IMR-90 (cell line): ENCODE results near the gene COL23A1. TPM values are rescaled to one million over a fixed set of nuclear protein-coding genes. Genes with fewer than 3 reads are reported as not detected.

Experiments
- ATAC-seq: fragments of 200-7000 bp; cut with Tn5 transposase; 2 replicates; pipeline ENCODE4 v1.9.1; 2020; ENCODE audit warnings: low read depth, mild to moderate bottlenecking, moderate library complexity
- BruUV-seq: library from RNA; stranded (reverse); fragments of 400-500 nt; replicated peaks from 2 replicates; lab custom pipeline; 2021; lab: Mats Ljungman, UMichigan
- CTCF ChIA-PET: fragments of 300-600 bp; formaldehyde crosslinking; extraction: SDS; loops from one replicate; lab custom pipeline; 2021; ENCODE audit warnings: antibody characterized with exemption; lab: Yijun Ruan, JAX
- POLR2A ChIA-PET: fragments of 300-600 bp; sonication (Branson Sonifier 250); formaldehyde crosslinking; loops from one replicate; lab custom pipeline; 2022; ENCODE audit warnings: antibody characterized with exemption; ENCODE audit not compliant: unreplicated experiment; lab: Charles Lee
- DNase-seq: peaks from one replicate; pipeline ENCODE4 v3.0.0; 2013
- H2AFZ ChIP-seq: replicated peaks from 2 replicates; pipeline ENCODE3; 2013; ENCODE audit warnings: low read length, mild to moderate bottlenecking; ENCODE audit not compliant: poor library complexity
- H2AK5ac ChIP-seq: 2 replicates; pipeline ENCODE4 v1.6.1; 2013; ENCODE audit warnings: low read depth, low read length, inconsistent platforms
- H2AK9ac ChIP-seq: replicated peaks from 2 replicates; pipeline ENCODE3; 2013; ENCODE audit warnings: mild to moderate bottlenecking, low read depth, low read length, moderate library complexity; ENCODE audit not compliant: poor library complexity
- H2BK120ac ChIP-seq: 2 replicates; pipeline ENCODE4 v1.6.1; 2013; ENCODE audit warnings: low read depth, low read length, inconsistent platforms
- H2BK15ac ChIP-seq: 3 replicates; pipeline ENCODE4 v1.6.1; 2013; ENCODE audit warnings: low read depth, low read length, inconsistent platforms
- H2BK20ac ChIP-seq: 2 replicates; pipeline ENCODE4 v1.6.1; 2013; ENCODE audit warnings: low read depth, mild to moderate bottlenecking, inconsistent platforms, low read length, moderate library complexity
- H2BK5ac ChIP-seq: 2 replicates; pipeline ENCODE4 v1.6.1; 2013; ENCODE audit warnings: mild to moderate bottlenecking, low read depth, low read length, inconsistent platforms; ENCODE audit not compliant: poor library complexity, severe bottlenecking
- H3K14ac ChIP-seq: replicated peaks from 2 replicates; pipeline ENCODE4 v1.6.1; 2013; ENCODE audit warnings: low read depth, low read length, inconsistent platforms
- H3K18ac ChIP-seq: 2 replicates; pipeline ENCODE4 v1.6.1; 2013; ENCODE audit warnings: low read depth, low read length, control low read depth
- H3K23ac ChIP-seq: 2 replicates; pipeline ENCODE4 v1.6.1; 2013; ENCODE audit warnings: low read depth, low read length, inconsistent platforms
- H3K27ac ChIP-seq: 2 replicates; pipeline ENCODE4 v1.5.1; 2013; ENCODE audit warnings: mild to moderate bottlenecking, control low read depth, low read length; ENCODE audit not compliant: insufficient read depth
- H3K27me3 ChIP-seq: 2 replicates; pipeline ENCODE4 v1.6.1; 2013; ENCODE audit warnings: low read length; ENCODE audit not compliant: control insufficient read depth, insufficient read depth
- H3K36me3 ChIP-seq: 2 replicates; pipeline ENCODE4 v1.6.1; 2013; ENCODE audit warnings: low read length, mixed read lengths; ENCODE audit not compliant: control insufficient read depth, insufficient read depth
- H3K4ac ChIP-seq: 2 replicates; pipeline ENCODE4 v1.6.1; 2013; ENCODE audit warnings: low read depth, low read length, inconsistent platforms
- H3K4me1 ChIP-seq: 2 replicates; pipeline ENCODE4 v1.6.1; 2013; ENCODE audit warnings: low read length, mixed read lengths; ENCODE audit not compliant: control insufficient read depth, insufficient read depth
- H3K4me2 ChIP-seq: 2 replicates; pipeline ENCODE4 v1.6.1; 2013; ENCODE audit warnings: low read depth, mild to moderate bottlenecking, control low read depth, low read length, moderate library complexity
- H3K4me3 ChIP-seq: 2 replicates; pipeline ENCODE4 v1.5.1; 2013; ENCODE audit warnings: low read depth, mild to moderate bottlenecking, control low read depth, low read length, moderate library complexity; ENCODE audit not compliant: insufficient read depth
- H3K56ac ChIP-seq: 2 replicates; pipeline ENCODE4 v1.6.1; 2013; ENCODE audit warnings: low read length, inconsistent platforms; ENCODE audit not compliant: insufficient read depth; ENCODE audit errors: extremely low read depth
- H3K79me1 ChIP-seq, 2 experiments: 2 replicates each; pipeline ENCODE4 v1.6.1; 2013; ENCODE audit warnings: low read length in 2 of 2, inconsistent platforms in 1 of 2, low read depth in 1 of 2
- H3K9ac ChIP-seq: 2 replicates; pipeline ENCODE4 v1.6.1; 2013; ENCODE audit warnings: low read depth, low read length, control low read depth
- H3K9me1 ChIP-seq: 2 replicates; pipeline ENCODE4 v1.6.1; 2013; ENCODE audit warnings: low read length, inconsistent platforms; ENCODE audit not compliant: insufficient read depth
- H3K9me3 ChIP-seq: 2 replicates; pipeline ENCODE4 v1.6.1; 2013; ENCODE audit warnings: low read length; ENCODE audit not compliant: control insufficient read depth, insufficient read depth
- H4K20me1 ChIP-seq: 2 replicates; pipeline ENCODE4 v1.6.1; 2013; ENCODE audit warnings: low read length, inconsistent platforms; ENCODE audit not compliant: insufficient read depth
- H4K5ac ChIP-seq: 2 replicates; pipeline ENCODE4 v1.6.1; 2013; ENCODE audit warnings: mild to moderate bottlenecking, low read depth, low read length, control low read depth
- H4K8ac ChIP-seq, 2 experiments: 2 replicates each; pipeline ENCODE4 v1.6.1; 2013; ENCODE audit warnings: low read depth in 2 of 2, low read length in 2 of 2, control low read depth in 1 of 2, inconsistent platforms in 1 of 2
- H4K91ac ChIP-seq: 2 replicates; pipeline ENCODE4 v1.6.1; 2013; ENCODE audit warnings: low read depth, low read length, inconsistent platforms; ENCODE audit not compliant: insufficient read depth
- CEBPB ChIP-seq: IDR thresholded peaks from 2 replicates; pipeline ENCODE4 v1.6.1; 2012; ENCODE audit warnings: low read depth, low read length, improper control_type of control experiment
- CHD1 ChIP-seq: IDR thresholded peaks from 2 replicates; pipeline ENCODE4 v1.6.1; 2012; ENCODE audit warnings: low read depth, low read length, improper control_type of control experiment
- FOS ChIP-seq: fragments of 150-350 bp; IDR thresholded peaks from 2 replicates; pipeline ENCODE4 v1.6.1; 2016; ENCODE audit warnings: low read depth, low read length
- MAFK ChIP-seq: IDR thresholded peaks from 2 replicates; pipeline ENCODE4 v1.6.1; 2012; ENCODE audit warnings: low read depth, low read length, improper control_type of control experiment
- MAZ ChIP-seq: IDR thresholded peaks from 2 replicates; pipeline ENCODE4 v1.6.1; 2012; ENCODE audit warnings: low read depth, mild to moderate bottlenecking, low read length, improper control_type of control experiment, moderate library complexity, borderline replicate concordance
- MXI1 ChIP-seq: IDR thresholded peaks from 2 replicates; pipeline ENCODE4 v1.6.1; 2012; ENCODE audit warnings: low read depth, mild to moderate bottlenecking, low read length, moderate library complexity, borderline replicate concordance
- NFE2L2 ChIP-seq: fragments of 150-350 bp; IDR thresholded peaks from 2 replicates; pipeline ENCODE4 v1.6.1; 2016; ENCODE audit warnings: low read depth, mild to moderate bottlenecking, low read length
- POLR2A ChIP-seq: IDR thresholded peaks from 2 replicates; pipeline ENCODE4 v1.6.1; 2012; ENCODE audit warnings: mild to moderate bottlenecking, low read depth, low read length
- RAD21 ChIP-seq: IDR thresholded peaks from 2 replicates; pipeline ENCODE4 v1.6.1; 2012; ENCODE audit warnings: low read length, improper control_type of control experiment
- WGBS, 2 experiments: methylation state at CpG; one replicate each; pipeline versions ENCODE4 v1.1.5 to v1.1.7; 2013; ENCODE audit warnings: missing lambda C conversion rate in 2 of 2; ENCODE audit not compliant: insufficient read length in 1 of 2; ENCODE audit errors: extremely low coverage in 2 of 2; 5-methylcytosine and 5-hydroxymethylcytosine counted together
- dilution Hi-C: fragments of 300-500 bp; cut with HindIII; formaldehyde crosslinking; loops from one replicate; pipeline ENCODE4 v1.14.3; 2018; ENCODE audit warnings: low sequenced_read_pairs; ENCODE audit not compliant: unreplicated experiment
- in situ Hi-C: fragments of 300-500 bp; cut with MboI; formaldehyde crosslinking; loops from 3 replicates; pipeline ENCODE4 v1.14.3; 2019; ENCODE audit warnings: low sequenced_read_pairs, inconsistent platforms, mixed read lengths
- intact Hi-C: fragments of 100-400 bp; cut with micrococcal nuclease; formaldehyde crosslinking; loops from 2 replicates; pipeline ENCODE4 v1.10.0; 2022
- polyA plus RNA-seq, 3 experiments: library from polyadenylated mRNA; depleted of rRNA; stranded (reverse); fragments of >200 nt; gene quantifications; 2 replicates each; pipeline ENCODE4 v1.2.3, GENCODE V29; 2012; ENCODE audit warnings: low replicate concordance in 1 of 3
- total RNA-seq: library from RNA; depleted of rRNA; stranded (reverse); fragments of >200 nt; gene quantifications from 2 replicates; pipeline ENCODE4 v1.2.3, GENCODE V29; 2012
- TF ChIP-seq, protein P1 (sequence below): conservative IDR thresholded peaks from 2 replicates; pipeline ENCODE4 v1.5.1; 2012; ENCODE audit warnings: mild to moderate bottlenecking, low read depth, low read length, improper control_type of control experiment
- TF ChIP-seq, protein P2 (sequence below): fragments of 150-350 bp; IDR thresholded peaks from 2 replicates; pipeline ENCODE4 v1.6.1; 2017; ENCODE audit warnings: mild to moderate bottlenecking, antibody characterized with exemption, low read length, low read depth

Gene COL23A1
- total and polyA plus RNA-seq, 2 of the 4 experiments (the other 2 are of a cell fraction) = not detected

DNA sequence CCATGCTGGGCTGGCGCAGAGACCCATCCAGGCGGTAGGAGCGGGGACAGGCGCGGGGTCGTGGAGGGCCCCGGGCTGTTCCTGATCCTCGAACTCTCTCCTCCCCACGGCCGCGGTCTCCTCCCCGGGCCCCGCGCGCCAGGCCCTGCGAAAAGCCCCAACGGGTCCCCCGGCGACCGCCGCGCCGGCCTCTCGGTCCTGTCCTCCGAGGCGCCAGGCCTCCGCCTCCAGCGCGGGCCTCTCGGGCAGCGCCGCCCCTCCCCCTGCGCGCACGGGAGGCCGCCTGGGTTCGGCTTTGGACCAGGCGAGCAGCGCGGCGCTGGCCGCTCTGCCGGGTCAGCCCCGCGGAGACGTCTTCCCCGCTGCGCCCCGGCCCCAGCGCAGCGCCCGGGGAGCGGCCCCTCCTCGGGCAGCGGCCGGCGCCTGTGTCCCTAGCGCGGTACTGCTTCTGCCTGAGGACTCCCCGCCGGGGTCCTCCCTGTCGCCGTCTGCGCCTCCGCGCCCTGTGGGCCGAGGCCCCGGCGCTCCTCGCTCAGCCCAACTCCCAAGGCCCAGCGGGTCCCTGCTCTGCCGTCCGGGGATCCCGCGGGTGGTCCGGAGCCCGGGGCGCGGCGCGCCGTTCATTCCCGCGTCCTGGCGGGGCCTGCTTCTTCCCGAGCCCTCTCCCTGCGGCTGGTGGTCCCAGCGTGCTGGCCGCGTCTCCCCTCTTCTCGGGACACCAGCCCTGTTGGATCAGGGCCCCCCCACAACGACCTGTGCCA is 13.4 kb downstream of the COL23A1 start:
- POLR2A ChIA-PET = no interaction called here
- BruUV-seq = no TSS peak
- no peak overlapping the region for H4K8ac ChIP-seq
- no peak overlapping the region for H3K56ac ChIP-seq
- H3K14ac ChIP-seq = no peak overlapping the region
- CTCF ChIA-PET = no interaction called here
- H3K79me1 ChIP-seq = no peaks in the 10 kb centered on the region
- dilution Hi-C loops = no loop called here
- no peak overlapping the region for H2AK5ac ChIP-seq
- H2BK5ac ChIP-seq = no peak overlapping the region
- H3K18ac ChIP-seq = no peak overlapping the region
- H4K20me1 ChIP-seq = no peaks in the 10 kb centered on the region
- 10% methylated on average over 29 of the region's 92 CpGs; no CpG with 5 or more reads in 1 of the 2 experiments for WGBS, 2 experiments
- H2BK120ac ChIP-seq = no peak overlapping the region
- H2AK9ac ChIP-seq = no peak overlapping the region
- H4K5ac ChIP-seq = no peak overlapping the region
- in situ Hi-C loops = no loop called here
- H3K4me2 ChIP-seq = no peak overlapping the region
- no peak overlapping the region for H2AFZ ChIP-seq
- no peak overlapping the region for H2BK20ac ChIP-seq
- DNase-seq (no peak), ATAC-seq (no peak)
- no peak overlapping the region for H3K4ac ChIP-seq
- no peak overlapping the region for H3K23ac ChIP-seq
- intact Hi-C loops = no loop called here
- H3K36me3 ChIP-seq = no peaks in the 10 kb centered on the region
- H4K91ac ChIP-seq = no peak overlapping the region
- H2BK15ac ChIP-seq = no peak overlapping the region
- H3K27ac ChIP-seq = no peak overlapping the region
- no peak overlapping the region for H3K4me3 ChIP-seq
- H3K9me3 ChIP-seq = peaks cover 11% of the 10 kb centered on the region
- H3K27me3 ChIP-seq = no peaks in the 10 kb centered on the region
- H3K9me1 ChIP-seq = no peaks in the 10 kb centered on the region
- no peak overlapping the region for H3K9ac ChIP-seq
- no peaks in the 10 kb centered on the region for H3K4me1 ChIP-seq
- no peak for TF ChIP-seq MXI1
- TF ChIP-seq MAZ = no peak
- TF ChIP-seq RAD21 = no peak
- TF ChIP-seq, protein P1, sequence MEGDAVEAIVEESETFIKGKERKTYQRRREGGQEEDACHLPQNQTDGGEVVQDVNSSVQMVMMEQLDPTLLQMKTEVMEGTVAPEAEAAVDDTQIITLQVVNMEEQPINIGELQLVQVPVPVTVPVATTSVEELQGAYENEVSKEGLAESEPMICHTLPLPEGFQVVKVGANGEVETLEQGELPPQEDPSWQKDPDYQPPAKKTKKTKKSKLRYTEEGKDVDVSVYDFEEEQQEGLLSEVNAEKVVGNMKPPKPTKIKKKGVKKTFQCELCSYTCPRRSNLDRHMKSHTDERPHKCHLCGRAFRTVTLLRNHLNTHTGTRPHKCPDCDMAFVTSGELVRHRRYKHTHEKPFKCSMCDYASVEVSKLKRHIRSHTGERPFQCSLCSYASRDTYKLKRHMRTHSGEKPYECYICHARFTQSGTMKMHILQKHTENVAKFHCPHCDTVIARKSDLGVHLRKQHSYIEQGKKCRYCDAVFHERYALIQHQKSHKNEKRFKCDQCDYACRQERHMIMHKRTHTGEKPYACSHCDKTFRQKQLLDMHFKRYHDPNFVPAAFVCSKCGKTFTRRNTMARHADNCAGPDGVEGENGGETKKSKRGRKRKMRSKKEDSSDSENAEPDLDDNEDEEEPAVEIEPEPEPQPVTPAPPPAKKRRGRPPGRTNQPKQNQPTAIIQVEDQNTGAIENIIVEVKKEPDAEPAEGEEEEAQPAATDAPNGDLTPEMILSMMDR = no peak
- no peak for TF ChIP-seq MAFK
- TF ChIP-seq NFE2L2 = no peak
- TF ChIP-seq CHD1 = no peak
- TF ChIP-seq, protein P2, sequence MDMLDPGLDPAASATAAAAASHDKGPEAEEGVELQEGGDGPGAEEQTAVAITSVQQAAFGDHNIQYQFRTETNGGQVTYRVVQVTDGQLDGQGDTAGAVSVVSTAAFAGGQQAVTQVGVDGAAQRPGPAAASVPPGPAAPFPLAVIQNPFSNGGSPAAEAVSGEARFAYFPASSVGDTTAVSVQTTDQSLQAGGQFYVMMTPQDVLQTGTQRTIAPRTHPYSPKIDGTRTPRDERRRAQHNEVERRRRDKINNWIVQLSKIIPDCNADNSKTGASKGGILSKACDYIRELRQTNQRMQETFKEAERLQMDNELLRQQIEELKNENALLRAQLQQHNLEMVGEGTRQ = no peak
- no peak for TF ChIP-seq POLR2A
- TF ChIP-seq CEBPB = no peak
- TF ChIP-seq FOS = no peak
